ENCODE measurements around the gene GPR34.
"Not testable (repeated sequence)": the region's sequence is repeated elsewhere in the genome, so short reads cannot be mapped to it uniquely, and the experiment has no call there.

Gene GPR34

DNA sequence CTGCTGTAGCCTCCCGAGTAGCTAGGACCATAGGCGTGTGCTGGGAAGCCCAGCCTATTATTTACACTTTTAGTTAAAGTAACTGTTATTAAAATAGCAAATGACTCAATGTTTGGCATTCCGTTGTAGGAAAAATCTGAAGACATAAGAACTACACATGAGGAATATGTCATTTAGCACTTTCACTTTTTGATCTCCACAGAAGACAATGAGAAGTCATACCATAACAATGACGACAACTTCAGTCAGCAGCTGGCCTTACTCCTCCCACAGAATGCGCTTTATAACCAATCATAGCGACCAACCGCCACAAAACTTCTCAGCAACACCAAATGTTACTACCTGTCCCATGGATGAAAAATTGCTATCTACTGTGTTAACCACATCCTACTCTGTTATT is 6.7 kb downstream of the GPR34 start:
- DNase-seq = peak in 1 of 2 donors; percentile 31

DNA sequence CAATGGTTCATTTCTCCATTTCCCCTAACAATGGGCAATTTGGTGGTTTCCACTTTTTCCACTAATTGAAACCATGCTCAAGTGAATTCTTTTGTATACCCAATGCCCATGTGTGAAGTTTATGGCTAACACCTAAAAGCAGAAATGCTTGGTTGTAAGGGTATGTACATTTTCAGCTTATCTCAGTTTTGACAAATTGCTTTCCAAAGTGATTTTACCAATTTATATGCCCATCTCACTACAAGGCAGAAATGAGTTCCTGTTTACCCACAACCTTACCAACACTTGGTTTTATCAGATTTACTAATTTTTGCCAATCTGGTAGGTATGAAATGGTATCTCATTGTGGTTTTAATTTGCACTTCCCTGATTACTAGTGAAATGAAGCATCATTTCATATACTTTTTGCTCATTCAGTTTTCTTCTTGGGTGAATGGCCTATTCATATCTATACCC is 14.8 kb downstream of the GPR34 start:
- DNase-seq = no peak

DNA sequence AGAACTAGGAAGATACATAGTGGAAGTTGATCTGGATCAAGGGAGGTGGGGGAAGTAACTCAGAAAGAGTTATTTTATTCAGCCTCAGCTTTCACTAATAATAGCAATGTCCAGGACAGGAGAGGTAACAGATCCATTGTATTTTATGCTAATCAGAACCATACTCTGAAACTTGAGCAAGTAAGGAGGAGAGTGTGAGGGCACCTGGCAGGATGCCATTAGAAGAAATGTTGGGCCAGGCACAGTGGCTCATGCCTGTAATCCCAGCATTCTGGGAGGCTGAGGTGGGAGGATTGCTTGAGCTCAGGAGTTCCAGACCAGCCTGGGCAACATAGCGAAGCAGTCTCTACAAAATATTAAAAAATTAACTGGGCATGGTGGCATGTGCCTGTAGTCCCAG is 16.3 kb downstream of the GPR34 start:
- no peak for DNase-seq

DNA sequence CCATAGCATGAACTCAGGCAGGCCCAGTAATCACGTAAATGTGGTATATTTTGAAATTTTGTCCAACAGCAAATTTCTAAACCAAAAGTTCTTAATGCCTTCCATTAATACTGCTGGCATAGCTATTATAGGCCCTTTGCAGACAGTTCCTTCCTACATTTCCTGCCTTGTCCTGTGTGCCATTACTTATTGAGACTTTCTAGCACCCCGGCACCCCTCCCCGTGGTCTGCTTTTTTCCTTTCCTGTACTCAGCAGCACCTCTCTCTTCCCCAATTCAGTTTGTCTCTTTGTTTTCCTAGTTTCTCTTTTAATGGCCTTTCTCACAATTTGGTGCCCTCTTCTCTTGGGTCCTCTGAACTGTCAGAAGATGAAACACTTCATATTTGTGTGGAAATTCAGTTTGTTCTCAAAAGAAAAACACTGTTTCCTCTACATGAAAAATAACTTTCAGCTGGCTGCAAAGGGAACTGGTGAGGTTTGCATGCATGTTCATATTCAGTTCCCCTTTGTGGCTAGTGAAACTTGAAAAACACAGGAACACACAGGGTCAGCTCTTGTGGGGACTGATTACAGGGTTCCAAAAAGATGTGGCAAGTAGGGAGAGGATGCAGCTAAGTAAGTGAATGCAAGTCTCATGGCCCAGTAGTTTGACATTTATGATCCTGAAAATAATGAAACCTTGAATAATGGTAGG is 17.1 kb downstream of the GPR34 start:
- peak in 1 of 2 donors; percentile 9 for DNase-seq

DNA sequence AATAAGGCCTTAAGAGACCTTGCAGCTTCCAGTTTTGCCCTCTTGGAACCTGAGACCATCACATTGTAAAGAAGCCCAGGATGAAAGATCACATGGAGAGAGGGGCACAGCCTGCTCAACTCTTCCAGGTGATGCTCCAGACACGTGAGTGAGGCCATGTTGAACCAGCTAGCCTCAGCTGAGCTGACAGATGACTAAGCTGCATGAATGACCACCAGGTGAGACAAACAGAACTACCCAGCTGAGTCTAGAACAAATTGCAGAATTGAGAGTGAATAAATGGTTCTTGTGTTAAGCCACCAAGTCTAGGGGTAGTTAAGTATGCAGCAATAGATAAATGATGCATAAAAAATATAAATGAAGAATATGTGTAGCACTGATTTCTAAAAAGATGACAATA is 18.4 kb downstream of the GPR34 start:
- DNase-seq = no peak

DNA sequence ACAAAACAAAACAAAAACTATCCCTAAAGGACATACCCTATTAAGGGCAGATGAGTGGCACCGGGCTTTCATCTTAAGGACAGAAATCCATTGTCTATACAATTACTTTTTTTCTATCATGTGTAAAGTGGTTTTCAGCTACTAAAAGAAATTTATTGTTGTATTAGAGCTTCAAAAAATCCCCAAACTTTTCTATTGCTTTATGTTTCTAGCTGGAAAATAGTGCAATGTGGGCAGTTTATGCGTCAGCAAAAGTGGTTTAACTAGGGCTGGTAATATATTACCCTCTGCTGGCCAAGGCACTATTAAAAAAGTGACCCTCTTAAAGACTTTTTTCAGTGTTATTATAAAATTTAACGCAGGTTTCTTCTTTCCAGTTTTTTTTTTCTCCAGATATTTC is 19.7 kb downstream of the GPR34 start:
- DNase-seq = no peak

DNA sequence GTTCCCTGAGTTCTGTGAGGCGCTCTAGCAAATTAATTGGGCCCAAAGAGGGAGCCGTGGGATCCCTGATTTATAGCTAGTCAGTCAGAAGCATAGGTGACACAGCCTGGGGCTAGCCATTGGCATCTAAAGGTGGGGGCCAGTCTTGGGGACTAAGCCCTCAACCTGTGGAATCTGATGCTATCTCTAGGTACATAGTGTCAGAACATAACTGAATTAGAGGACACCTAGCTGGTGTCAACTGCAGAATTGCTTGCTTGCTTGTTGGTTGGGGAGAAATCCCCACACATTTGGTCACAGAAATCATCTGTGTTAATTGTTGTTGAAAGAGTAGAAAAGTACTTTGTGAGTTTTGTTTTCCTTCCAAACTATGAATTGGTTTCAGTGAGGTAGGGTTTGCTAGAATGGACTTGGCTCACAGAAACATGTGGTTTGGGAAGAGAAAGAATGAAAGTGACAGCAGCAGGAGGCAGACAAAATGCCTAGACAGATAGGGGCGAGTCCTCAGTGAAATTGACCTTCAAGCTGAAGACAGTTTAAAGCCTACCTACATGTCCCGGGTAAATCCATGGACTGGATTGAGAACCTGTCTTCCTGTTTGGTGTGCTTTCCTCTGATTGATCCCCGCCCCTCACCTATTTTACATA is 22.4 kb downstream of the GPR34 start:
- no peak for DNase-seq

DNA sequence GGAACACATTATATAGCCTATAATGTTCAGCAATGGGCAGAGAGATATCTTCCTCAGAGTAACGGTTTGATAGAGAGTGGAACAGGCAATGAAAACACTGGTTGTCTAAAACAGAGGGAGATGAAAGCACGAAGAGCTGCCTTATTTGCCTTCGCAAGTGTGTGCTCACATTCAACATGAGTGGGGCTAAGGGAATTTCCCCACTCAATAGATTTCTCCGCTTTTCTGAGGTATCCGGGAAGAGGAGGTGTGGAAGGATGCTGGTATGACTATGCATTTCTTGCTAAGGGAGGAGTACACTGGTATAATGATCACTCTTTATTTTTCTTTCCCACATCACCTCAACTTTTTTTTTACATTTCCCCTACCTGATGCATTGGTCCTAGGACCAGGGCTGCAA is 27.4 kb downstream of the GPR34 start:
- DNase-seq = no peak

DNA sequence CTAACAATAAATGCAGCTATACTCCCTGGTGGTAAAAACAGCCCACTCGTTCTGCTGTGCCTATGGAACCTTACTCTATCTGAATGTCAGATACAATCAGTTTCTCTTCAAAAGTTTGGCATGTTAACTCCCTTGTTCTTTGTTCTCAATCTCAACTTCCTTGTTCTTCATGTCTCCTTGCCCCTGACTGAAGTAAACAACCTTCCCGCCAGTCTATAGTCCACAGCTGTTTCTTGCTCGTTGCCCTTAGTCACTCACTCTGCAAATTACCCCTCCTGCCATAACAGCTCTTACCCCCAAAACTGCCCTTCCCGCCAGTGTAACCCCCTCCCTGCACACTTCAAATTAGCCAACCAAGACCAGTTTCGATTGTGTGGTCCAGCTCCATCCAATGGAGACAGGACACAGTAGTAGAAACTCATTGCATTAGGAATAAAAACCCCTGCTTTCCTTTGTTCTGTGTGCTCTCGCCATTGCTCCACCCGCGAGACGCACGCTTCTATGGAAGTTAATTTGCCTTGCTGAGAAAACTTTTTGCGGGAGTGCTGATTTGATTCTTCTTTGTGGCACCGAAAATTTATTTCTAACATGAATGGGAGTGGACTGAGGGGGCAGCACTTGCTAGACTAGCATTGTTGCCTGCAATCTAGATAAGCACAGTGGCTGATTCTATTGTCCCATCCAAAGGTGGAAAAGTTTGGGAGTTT is 28.1 kb downstream of the GPR34 start:
- DNase-seq = no peak

DNA sequence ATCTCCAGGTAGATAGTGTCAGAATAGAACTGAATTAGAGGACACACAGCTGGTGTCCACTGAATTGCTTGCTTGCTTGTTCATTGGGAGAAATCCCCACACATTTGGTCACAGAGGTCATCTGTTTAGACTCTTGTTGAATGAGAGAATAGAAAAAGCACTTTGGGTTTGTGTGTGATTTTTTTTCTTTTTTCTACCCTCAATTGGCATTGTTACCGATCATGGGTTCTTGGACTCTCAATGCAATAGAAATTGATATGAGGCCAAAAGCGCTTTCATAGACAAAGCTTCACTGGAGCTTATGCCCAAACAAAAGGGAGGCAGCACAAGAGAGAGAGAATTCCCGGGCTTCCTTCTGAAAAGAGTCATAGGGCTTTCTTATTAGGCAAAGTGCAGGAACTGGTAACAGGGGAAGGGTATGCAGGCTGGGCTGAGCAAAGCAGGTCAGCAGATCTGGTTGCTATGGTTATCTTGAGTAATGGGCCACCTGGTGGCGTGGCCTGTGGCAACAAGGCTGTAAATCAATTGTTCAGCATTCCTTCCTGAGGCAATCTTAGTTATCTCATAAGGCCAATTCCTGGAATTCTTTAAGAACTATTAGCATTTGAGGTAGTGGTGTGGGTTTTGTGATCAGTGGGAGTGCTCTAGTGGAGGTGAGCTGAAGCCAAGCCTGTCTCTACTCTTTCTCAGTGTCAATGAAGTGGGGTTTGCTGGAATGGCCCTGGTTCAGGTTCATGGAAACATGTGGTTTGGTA is 29.9 kb downstream of the GPR34 start:
- DNase-seq = no peak

DNA sequence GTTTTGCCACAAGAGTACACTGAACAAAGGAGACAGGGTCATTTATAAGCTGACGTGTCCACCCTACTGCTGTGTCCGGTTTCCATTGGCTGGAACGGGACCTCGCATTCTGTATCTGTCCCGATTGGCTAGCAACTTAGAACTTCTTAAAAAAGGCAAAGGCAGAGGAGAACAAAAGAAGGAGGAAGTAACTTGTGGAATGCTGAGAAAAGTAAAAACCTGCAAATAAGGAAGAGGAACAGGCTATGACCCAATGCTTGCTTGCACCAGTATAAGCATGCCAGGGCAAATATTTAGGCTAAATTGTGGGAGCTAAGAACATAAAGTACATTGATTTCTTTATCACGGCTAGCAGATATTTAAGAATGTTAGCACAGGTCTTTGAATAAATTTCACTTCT is 30.8 kb downstream of the GPR34 start:
- DNase-seq = not testable (repeated sequence)

DNA sequence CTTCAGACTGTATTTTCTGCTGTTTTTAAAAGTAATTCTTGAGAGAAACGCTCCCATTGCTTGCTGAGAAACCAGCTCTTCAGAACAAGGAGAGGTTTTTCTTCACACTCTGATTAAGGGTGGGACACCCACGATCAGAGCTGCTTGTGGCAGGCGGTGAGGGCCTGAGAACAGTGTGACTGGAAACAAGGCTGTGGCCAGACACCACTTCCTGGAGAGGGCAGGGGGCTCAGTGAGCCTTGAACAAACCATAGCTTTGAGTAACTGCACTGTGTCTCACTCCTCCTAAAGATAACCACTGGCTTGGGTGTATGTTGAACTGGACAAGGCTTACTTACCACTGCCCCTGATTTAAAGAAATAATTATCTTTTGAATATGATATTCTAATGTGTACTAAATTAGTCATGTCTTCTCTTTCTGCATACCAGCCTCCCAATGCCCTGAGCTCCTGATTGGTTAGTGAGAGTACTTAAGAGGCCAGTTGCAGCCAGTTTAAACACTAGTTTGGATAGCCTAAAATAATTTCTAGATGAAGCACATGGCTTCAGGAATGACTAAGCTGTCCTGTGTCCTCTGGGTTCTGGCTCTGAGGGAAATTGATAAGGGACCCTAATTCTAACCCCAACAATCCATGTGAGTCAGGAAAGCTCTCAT is 31.5 kb downstream of the GPR34 start:
- peak; percentile 47 to 50 for DNase-seq

DNA sequence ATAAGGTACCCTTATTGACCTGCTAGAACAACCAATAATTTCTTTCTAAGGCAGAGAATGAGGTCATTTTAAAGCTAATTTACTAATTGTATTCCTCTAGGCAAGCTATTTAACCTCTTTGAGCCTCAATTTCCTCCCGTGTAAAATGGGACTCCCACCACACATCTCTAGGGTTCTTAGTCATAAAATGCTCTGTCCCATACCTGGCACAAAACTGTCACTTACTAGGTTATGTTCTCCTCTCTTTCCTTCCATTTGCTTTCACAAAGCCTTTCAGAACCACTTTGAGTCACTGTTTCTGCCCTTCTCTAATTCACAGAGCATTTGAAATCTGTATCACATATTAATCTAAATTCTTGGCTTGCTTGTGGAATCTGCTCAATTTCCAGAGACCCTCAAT is 32.8 kb downstream of the GPR34 start:
- DNase-seq = no peak

DNA sequence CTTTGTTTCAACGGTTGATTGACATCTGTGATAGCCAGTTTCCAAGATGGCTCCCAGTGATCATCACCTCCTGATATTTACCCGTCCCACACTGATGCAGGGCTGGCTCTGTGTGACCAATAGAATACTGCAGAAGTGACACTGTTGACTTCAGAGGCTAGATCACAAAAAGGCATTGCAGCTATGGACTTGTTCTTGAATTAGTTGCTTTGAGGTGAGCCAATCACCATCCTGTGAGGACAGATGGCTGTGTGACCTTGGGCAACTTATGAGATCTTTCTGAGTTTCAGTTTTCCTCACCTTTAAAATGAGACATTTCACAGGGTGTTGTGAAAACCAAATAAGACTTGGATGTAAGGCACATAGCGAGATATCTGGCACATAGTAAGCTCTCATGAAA is 33.4 kb downstream of the GPR34 start:
- no peak for DNase-seq

DNA sequence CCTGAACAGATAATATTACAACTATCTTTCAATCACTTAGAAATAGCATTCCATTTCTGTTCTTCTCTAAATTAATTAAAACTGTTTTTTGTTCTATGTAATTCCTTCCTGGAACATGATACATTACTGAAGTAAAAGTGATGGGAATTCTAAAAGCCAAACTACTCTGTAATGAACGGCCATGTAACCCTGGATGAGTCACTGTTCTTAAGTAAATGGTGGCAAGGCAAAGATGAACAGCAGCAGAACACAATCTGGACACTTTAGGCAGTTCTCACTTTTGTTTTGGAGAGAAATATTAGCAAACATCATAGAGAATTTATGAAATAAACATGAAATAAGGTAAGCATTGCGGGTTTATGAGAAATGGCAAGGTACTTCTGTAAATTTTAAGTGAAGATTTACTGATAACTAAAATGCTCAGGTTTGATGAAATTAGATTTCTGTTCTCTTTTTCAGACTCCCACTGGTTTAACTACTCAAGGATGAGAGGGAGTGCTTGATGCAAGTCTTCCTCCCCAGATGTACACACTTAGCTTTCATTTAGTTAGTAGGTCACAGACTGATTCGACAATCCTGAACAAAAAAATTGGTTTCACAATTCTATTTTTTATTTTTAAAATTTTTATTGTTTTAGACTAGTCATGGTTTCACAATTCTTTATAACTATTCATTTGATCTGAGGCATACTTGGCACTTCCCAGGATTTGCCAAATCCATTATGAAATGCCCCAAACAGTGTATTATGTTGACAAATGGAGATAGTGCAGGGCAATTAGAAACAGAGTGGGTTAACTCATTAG is 34.2 kb downstream of the GPR34 start:
- DNase-seq = no peak

DNA sequence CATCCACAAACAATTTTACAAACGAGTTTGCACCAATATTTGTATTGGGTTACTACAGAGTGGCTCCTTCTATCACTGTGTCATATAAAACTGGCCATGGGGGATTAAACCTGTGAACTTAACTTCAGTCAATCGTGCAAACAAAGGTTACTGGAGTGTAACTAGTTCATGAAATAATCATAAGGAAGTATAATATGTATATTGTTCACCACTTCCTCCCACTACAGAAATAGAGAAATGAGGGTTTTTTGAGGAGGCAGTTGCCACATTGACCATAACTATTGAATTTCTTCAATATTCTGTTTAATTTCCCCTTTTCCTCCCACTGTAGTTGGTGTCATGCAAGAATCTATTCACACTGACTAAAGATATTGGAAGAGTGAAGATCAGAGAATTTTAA is 35.1 kb downstream of the GPR34 start, which contains the start of gene GPR82:
Gene GPR82 (plus strand): TSS at position 356 of the 400 bp plus-strand sequence. CDS start 2,846 bp downstream, outside the sequence.
- DNase-seq = no peak

DNA sequence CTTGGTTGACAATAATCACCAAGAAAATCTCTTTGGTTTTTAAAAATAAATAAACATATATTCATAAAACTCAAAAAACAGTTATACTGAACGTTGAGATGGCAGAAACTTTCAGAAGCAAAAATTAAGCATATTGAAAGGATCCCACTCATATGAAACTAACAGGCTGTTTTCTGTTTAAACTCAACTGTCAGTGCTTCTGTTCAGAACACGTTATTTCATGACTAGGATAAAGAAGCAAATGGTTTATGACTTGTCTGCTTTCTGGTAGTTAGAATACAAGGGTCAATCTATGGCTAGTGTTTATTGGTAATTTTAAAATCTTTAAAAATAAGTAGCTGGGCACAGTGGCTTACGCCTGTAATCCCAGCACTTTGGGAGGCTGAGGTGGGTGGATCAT is 39.4 kb downstream of the GPR34 start:
- DNase-seq = no peak

DNA sequence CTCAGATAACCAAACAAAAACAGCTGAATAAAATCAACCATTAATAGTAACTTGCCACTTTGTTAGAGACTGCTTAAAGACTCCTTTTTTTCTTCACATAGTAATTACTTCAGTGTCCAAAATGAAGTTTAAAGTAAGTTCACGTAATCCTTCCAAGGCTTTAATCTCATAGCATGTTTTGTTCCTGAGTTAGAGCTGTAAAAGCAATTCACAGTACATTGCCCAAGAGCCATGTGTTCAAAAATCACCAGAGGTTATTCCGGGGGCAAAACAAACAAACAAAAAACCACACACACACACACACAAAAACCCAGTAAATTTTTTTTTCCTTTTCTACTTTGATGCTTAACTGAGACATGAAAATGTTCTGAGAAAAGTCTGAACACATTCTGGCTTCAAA is 41.3 kb downstream of the GPR34 start:
- DNase-seq = no peak

DNA sequence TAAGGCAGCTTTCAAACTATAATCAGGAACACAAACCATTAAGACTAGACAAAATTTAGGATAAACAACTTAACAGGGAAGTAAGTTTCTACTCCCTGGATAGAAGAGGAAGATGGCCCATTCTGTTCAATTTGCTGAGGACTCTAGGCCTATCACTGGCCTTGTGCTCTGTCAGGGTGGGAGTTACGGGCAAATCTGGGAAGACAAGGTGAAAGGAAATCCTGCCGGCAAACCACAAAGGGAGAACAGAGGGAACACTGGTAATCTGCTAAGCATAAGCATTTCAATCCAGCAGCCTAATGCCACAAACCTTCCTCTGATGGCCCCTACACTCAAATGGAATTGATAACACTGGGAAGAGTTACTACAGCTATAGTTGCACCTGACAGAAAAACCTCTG is 43.5 kb downstream of the GPR34 start:
- DNase-seq = no peak

DNA sequence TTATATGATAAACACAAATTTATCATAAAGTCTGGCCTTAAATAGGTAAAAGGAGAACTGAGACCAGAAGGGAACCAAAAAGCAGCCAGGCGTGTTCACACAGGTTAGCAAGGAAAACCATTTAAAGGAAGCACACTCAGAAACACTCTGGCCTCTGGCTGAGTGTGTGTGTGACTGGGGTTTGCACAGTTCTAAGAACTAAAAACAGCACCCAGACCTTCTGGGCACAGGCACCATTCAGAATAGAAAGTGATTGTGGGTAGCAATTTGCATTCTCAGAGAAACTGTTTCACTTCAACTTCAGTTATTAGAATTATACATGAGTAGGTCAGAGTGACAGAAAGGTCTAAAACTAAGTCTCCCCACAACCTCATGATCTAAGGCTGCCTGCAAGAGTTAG is 45.2 kb downstream of the GPR34 start:
- DNase-seq = peak; percentile 7 to 49

DNA sequence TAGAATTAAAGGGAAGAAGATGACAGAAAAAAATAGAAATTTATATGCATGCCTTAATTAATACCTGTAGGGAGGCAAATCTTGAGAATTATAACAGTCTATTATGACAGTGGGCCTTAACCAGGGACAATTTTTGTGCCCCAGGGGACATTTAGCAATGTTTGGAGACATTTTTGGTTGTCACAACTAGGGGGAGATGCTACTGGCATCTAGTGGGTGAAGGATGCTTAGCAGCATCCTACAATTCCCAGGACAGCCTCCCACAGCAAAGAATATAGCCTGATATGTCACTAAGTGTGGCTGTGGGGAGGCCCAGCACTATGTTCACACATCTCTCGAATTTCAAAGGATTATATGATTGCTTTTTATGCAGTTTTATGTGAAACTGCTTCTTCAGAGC is 45.8 kb downstream of the GPR34 start:
- DNase-seq = peak; percentile 5 to 8

DNA sequence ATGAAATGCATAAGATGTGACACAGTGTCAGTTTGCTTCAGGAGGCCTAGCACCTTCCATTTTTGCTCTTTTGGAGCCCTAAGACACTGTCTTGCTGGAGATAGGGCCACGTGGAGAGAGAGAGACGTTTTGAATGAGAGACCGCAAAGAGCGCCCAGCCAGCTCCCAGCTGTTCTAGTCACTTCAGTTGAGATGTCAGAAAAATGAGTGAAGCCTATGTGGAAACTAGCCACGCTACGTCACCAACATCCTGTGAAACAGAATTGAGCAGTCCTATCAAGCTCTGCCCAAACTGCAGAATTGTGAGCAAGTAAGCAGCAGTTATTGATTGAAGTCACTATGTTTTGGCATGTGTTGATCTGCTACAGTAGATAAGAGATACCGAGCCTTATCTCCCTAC is 48.3 kb downstream of the GPR34 start:
- DNase-seq = peak; percentile 3 to 18
